NCI-H526 treated with DMSO at 0.1 percent for 48 hours (cell line): ENCODE results near the gene CRYBA4.

Source experiments
- DNase-seq: peaks from one replicate; lab custom pipeline; 2025; lab: John Stamatoyannopoulos, UW

CRYBA4 gene

GRCh38 chr22:26660961-26661578 is 39.3 kb downstream of the CRYBA4 start:
- no peak for DNase-seq

- no peak for DNase-seq
These were observed 40.4 kb downstream of the CRYBA4 start for GRCh38 chr22:26662160-26662559.

DNA sequence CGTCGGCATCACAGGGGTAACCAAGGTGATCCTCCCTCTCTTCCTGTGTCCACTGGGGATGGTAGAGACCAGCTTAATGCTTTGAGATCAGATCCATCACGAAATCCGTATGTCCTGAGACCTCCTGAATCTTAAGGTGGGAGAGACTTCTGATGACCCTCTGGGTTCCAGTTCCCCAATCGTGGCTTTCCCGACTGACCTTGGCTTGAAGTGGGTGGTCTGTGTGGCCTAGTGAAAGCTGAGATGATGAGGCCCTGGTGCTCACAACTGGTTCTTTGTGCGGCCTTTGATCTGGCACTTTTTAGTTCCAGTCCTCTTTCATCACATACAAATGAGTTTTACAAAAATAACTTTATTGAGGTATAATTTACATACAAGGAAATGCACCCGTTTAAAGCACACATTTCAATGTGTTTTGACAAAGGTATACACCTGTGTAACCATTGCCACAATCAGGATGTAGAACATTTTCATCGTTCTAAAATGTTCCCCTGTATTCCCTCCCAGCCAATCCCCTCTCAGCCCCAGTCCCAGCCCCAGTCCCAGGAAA is 41.7 kb downstream of the CRYBA4 start:
- DNase-seq: no peak

DNA sequence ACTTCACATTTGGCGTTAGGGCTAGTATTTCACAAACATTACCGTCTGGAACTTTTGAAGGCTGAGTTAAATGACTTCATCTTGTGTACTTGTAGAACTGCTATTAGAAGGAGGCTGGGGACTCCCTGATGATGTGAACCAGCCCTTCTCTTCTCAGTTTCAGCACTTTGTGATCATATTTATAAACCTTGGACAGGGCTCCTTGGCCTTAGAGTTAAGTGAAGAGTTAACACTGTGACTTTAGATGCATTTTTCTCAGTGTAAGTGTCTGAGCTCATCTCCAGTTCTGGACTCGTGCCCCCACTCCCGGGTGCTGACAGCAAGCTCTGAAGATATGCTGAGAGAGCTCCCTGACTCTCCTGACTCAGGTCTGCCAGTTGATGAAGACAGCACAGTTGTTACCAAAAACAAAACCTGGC is 44.1 kb downstream of the CRYBA4 start:
- no peak for DNase-seq

GRCh38 chr22:26667140-26667539 is 45.4 kb downstream of the CRYBA4 start:
- DNase-seq: no peak

DNA sequence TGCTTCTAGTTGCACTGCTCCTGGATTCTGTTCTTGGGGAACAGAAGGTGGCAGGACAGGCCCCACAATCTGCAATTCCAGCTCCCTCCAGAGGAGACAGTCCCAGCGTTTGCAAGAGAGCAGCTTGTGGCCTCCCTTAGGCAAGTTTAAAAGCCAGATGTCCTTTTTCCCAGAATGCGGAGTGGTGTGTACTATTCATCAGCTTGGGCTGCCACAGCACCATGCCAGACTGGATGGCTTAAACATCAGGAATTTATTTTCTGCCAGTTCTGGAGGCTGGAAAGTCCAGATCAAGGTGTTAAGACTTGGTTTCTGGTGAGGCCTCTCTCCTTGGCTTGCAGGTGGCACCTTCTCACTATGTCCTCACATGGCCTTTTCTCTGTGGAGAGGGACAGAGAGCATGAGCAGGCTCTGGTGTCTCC is 47.3 kb downstream of the CRYBA4 start:
- DNase-seq: no peak

DNA sequence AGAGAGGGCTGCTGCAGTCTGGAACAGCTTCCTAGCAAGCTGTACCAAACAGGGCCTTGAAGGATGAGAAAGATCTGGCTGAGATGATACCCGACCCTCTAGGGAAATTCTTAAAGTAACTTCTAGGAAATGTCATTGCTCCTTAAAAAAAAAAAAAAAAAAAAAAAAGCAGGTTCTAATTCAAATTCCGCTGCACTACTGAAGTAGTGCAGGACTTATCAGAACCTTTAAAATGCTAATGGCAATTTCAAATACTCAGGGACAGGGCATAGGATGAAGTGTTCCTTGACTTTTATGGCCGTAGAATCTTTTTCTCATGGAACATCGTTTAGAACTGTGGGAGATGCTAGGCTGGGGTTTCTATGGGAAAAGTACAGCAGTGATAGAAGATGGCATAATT is 48.7 kb downstream of the CRYBA4 start:
- DNase-seq: no peak

DNA sequence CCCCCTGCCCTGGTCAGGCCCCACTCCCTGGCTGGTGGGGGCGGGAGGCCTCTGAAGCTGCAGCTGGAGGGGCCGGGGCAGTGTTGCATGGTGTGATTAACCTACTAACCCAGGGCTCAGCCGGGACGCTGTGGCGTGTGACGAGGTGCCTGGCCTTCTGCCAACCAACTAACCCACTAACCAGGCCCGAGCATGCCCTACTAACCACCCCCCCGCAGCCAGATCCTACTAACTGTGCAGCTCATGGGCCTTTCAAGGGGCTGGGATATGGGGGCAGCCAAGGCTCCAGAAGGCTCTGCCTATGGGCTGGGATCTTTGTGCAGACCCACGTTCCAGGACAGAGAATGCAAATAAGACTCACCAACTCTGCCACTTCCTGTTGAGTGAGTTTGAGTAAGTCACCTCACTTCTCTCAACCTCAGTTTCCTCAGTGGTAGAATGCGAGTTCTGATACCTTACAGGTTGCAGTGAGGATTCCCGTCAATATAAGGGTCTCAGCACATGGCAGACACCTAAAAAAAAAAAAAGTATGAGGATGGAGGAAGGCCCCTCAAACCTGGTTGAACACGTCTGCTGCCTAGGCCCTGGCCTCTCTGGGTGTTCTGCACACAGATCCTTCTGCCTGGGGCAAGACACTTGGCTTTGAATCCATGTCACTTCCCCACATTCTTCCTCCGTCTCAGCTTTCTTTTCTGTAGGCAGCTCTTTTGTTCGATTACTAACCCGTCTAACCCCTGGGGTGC is 49.7 kb downstream of the CRYBA4 start:
- no peak for DNase-seq

DNA sequence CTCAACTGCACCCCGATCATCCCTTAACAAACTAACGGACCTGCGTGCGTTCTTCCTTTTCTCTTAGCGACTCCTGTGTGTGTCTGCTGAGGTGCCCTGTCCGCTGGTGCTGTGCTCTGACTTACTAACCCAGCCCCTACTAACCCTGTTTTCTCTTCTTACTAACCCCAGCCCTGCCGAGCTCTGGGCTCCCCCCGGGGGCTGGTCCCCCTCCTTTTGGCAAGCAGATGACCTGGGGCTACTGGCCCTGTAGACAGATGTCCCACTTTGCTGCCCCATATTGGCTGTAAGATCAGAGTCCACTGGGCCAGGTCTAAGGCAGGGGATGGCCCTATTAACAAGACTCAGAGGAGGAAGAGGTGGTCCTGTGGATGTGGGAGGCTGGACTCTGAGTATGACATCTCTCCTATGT is 50.3 kb downstream of the CRYBA4 start:
- DNase-seq: no peak

DNA sequence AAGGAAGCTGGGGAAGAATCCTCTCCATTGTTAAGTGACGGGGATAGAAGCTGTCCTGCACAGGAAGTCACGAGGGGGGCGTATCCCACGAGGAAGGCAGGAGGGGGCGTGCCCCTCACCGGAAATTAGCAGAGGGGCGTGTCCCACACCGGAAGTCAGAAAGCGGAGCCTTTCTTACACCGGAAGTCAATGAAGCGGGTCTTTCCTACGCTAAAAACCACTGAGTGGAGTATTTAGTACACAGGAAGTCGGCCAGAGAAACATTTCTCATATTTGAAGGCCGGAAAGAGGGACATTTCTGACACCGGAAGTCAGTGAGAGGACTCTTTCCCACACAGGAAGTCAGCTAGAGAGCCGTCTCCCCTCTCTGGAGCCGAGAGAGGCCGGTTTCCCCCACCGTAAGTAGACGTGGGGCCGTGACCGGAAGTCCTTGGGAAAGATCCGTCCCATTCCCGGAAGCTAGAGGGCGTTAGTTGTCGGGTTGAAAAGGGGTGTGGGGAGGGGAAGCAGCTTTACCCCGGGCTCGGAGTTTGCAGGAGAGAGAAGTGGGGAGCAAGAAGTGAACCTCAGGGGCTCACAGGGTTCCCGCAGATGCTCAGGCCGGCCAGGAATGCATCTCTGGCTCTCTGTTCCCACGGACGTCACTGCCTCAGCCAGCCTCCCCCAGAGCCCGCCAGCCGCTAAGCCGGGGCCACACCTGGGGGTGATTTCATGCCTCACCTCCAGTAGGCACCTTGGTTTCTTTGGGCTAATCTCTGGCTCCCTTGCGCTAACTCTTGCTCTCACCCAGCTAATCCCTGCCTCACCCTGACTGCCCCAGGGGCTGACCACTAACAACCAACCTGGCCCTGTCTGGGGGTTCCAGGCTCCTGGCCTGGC is 51.1 kb downstream of the CRYBA4 start:
- peak; percentile 79 for DNase-seq

- DNase-seq: no peak
These were observed 51.7 kb downstream of the CRYBA4 start for GRCh38 chr22:26673486-26673885.

GRCh38 chr22:26674211-26675190 is 52.7 kb downstream of the CRYBA4 start:
- DNase-seq: no peak

DNA sequence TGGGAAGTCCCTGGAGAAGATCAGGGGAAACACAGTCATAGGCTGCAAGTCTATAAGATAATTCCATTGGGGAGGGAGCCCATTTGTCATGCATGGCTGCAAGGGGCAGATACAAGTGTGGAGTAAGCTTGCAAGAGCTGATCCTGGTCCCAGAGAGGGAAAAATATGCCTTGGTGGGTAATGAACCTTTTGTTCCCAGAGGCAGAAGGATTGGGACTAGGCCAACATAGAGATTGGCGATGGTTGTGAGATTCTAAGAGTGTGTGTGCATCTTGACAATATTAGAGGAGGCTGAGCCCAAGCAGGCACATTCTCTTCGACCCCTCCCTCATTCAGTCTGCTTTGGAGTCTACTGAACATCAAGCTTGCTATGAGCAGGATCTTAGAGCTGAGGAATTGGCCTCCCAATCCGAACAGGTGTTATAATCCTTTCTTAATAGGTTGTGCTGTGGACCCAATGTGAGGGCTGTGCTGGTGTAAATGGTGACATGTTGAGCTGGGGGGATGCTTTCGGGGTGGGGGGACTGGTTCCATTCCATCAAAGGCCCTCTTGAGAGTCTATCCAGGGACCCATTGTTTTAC is 54.0 kb downstream of the CRYBA4 start:
- no peak for DNase-seq

DNA sequence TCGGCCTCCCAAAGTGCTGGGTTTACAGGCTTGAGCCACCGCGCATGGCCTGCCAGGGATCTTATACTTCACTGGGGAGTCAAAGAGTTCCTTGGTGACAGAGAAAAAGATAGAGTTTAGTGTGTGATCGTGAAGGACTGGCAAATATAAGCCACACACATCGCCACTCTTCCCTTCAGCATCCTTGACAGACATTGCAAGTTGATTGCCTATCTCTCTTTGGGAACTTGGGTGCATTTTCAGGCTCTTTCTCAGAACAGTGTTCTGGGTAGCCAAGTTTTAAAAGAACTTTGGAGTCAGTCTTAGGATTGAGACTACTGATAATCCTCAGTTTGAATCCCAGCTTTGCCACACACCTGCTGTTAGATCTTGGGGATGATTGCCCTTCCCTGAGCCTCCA is 55.5 kb downstream of the CRYBA4 start:
- DNase-seq: no peak

- no peak for DNase-seq
These were observed 57.4 kb downstream of the CRYBA4 start for GRCh38 chr22:26679003-26679629.
